Thyroid gland (tissue), 4 donors: ENCODE results near the gene TOMT.

ENCODE experiments used
- POLR2A ChIP-seq, 2 donors: fragments of 450-650 bp; IDR thresholded peaks; one replicate each; pipeline ENCODE4 v1.6.1; 2017; ENCODE audit warnings: antibody characterized with exemption in 2 of 2, mild to moderate bottlenecking in 2 of 2, moderate library complexity in 1 of 2
- TF ChIP-seq, protein P1 (sequence below), 6 experiments: fragments of 200-600 bp in 3 of 6; fragments of 450-650 bp in 3 of 6; sonication (generic) in 3 of 6; IDR thresholded peaks; one replicate each; pipeline ENCODE4 v1.5.1; 2016 to 2019; ENCODE audit warnings: antibody characterized with exemption in 6 of 6, mild to moderate bottlenecking in 2 of 6, inconsistent platforms in 1 of 6, moderate library complexity in 1 of 6

DNA sequence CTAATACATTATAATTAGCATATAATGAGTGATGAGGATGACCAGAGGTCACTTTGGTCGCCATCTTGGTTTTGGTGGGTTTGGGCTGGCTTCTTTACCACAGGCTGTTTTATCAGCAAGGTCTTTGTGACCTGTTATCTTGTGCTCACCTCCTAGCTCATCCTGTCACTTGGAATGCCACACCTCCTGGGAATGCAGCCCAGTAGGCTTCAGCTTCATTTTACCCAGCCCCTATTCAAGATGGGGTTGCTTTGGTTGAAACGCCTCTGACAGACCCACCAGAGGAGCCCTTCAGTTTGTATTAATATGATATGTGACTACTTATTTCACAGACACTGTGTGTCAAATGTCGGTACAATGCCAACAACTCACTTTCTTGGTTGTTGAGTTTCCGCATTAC is 50.0 kb downstream of the TOMT start:
- TF ChIP-seq, protein P1, sequence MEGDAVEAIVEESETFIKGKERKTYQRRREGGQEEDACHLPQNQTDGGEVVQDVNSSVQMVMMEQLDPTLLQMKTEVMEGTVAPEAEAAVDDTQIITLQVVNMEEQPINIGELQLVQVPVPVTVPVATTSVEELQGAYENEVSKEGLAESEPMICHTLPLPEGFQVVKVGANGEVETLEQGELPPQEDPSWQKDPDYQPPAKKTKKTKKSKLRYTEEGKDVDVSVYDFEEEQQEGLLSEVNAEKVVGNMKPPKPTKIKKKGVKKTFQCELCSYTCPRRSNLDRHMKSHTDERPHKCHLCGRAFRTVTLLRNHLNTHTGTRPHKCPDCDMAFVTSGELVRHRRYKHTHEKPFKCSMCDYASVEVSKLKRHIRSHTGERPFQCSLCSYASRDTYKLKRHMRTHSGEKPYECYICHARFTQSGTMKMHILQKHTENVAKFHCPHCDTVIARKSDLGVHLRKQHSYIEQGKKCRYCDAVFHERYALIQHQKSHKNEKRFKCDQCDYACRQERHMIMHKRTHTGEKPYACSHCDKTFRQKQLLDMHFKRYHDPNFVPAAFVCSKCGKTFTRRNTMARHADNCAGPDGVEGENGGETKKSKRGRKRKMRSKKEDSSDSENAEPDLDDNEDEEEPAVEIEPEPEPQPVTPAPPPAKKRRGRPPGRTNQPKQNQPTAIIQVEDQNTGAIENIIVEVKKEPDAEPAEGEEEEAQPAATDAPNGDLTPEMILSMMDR (IDR thresholded peaks at IDR 0.05) = no peak
- TF ChIP-seq POLR2A (IDR thresholded peaks at IDR 0.05) = no peak
